Caco-2 (cell line): ENCODE measurements around the gene LGALS3BP. TPM values are rescaled to one million over a fixed set of nuclear protein-coding genes. Genes with fewer than 3 reads are reported as not detected.

Experiments used
- BruUV-seq: library from RNA; stranded (reverse); fragments of 400-500 nt; replicated peaks from 2 replicates; lab custom pipeline; 2021; lab: Mats Ljungman, UMichigan
- CTCF ChIA-PET: fragments of 300-600 bp; sonication (Branson Sonifier 250); formaldehyde crosslinking; loops from one replicate; lab custom pipeline; 2022; ENCODE audit warnings: antibody characterized with exemption; lab: Charles Lee
- POLR2A ChIA-PET: fragments of 300-600 bp; sonication (Branson Sonifier 250); formaldehyde crosslinking; loops from one replicate; lab custom pipeline; 2022; ENCODE audit warnings: antibody characterized with exemption; lab: Charles Lee
- DNase-seq, 2 experiments: peaks; one replicate each; pipeline versions ENCODE4 v3.0.0 to v3.0.0-alpha.2; 2020 to 2022
- H3K27me3 ChIP-seq: replicated peaks from 2 replicates; pipeline ENCODE4 v1.6.0; 2011; ENCODE audit warnings: low read length; ENCODE audit not compliant: control insufficient read depth, insufficient read depth
- H3K36me3 ChIP-seq: 2 replicates; pipeline ENCODE4 v1.5.1; 2011; ENCODE audit warnings: low read length; ENCODE audit not compliant: control insufficient read depth, insufficient read depth
- H3K4me1 ChIP-seq: fragments of 250-450 bp; sonication (Bioruptor Pico); 2 replicates; pipeline ENCODE4 v1.5.1; 2020; ENCODE audit warnings: mild to moderate bottlenecking
- H3K4me3 ChIP-seq: 2 replicates; pipeline ENCODE4 v1.5.1; 2011; ENCODE audit warnings: low read depth, mild to moderate bottlenecking, control low read depth, low read length
- H3K9me3 ChIP-seq: fragments of 250-450 bp; sonication (Bioruptor Pico); 2 replicates; pipeline ENCODE4 v1.5.1; 2020; ENCODE audit warnings: mild to moderate bottlenecking, moderate library complexity
- H3K27ac Mint-ChIP-seq: one replicate; pipeline ENCODE4 v1.8.0; 2022; ENCODE audit warnings: mixed read lengths; ENCODE audit not compliant: unreplicated experiment
- H3K27me3 Mint-ChIP-seq: one replicate; pipeline ENCODE4 v1.8.0; 2022; ENCODE audit warnings: mixed read lengths; ENCODE audit not compliant: insufficient read depth, unreplicated experiment
- H3K36me3 Mint-ChIP-seq: one replicate; pipeline ENCODE4 v1.8.0; 2022; ENCODE audit warnings: mild to moderate bottlenecking, mixed read lengths; ENCODE audit not compliant: insufficient read depth, unreplicated experiment
- H3K4me1 Mint-ChIP-seq: one replicate; pipeline ENCODE4 v1.8.0; 2022; ENCODE audit warnings: low read depth, mixed read lengths; ENCODE audit not compliant: unreplicated experiment
- H3K4me3 Mint-ChIP-seq: one replicate; pipeline ENCODE4 v1.8.0; 2022; ENCODE audit warnings: mild to moderate bottlenecking, moderate library complexity, mixed read lengths; ENCODE audit not compliant: unreplicated experiment
- H3K9me3 Mint-ChIP-seq: one replicate; pipeline ENCODE4 v1.8.0; 2022; ENCODE audit warnings: mixed read lengths; ENCODE audit not compliant: unreplicated experiment
- CTCF ChIP-seq, 2 experiments: fragments of 200-600 bp in 1 of 2; IDR thresholded peaks; 1 replicate in 1 of 2; 2 replicates in 1 of 2; pipeline versions ENCODE4 v1.5.1 to v1.8.0; 2011 to 2022; ENCODE audit warnings: antibody characterized with exemption in 1 of 2, control low read depth in 1 of 2, inconsistent platforms in 1 of 2, low read depth in 1 of 2, low read length in 1 of 2, mild to moderate bottlenecking in 1 of 2, moderate library complexity in 1 of 2; ENCODE audit not compliant: insufficient read depth in 1 of 2, severe bottlenecking in 1 of 2, unreplicated experiment in 1 of 2
- intact Hi-C: fragments of 100-400 bp; cut with micrococcal nuclease; formaldehyde crosslinking; loops from one replicate; pipeline ENCODE4 v1.10.0; 2022; ENCODE audit not compliant: unreplicated experiment
- total RNA-seq: library from RNA; stranded (reverse); gene quantifications from 2 replicates; pipeline ENCODE4 v1.2.3, GENCODE V29; 2022

The LGALS3BP gene
- total RNA-seq, 1 experiment from 2014 or later = 65.4 TPM

GRCh38 chr17:78999947-79000395, 20.2 kb upstream of the LGALS3BP start:
- Histone ChIP-seq H3K4me1 (no peaks in the 10 kb centered on the region), H3K4me3 (no peak overlapping the region), H3K9me3 (no peaks in the 10 kb centered on the region), H3K27me3 (no peaks in the 10 kb centered on the region), H3K36me3 (0 out of 2 replicates have a peak, but pooled peaks cover 3% of the 10 kb centered on the region)
- Mint-ChIP-seq H3K9me3 (no peaks in the 10 kb centered on the region), H3K36me3 (peaks cover 48% of the 10 kb centered on the region), H3K27me3 (no peaks in the 10 kb centered on the region), H3K4me3 (no peak overlapping the region), H3K4me1 (no peaks in the 10 kb centered on the region), H3K27ac (no peak overlapping the region)
- ChIA-PET CTCF (no interaction called here), POLR2A (no interaction called here)
- peak in 1 of 2 experiments; percentile 12 for DNase-seq
- BruUV-seq = no TSS peak
- intact Hi-C loops = no loop called here
- no peak for TF ChIP-seq CTCF (IDR thresholded peaks at IDR 0.05; ENCODE audit: insufficient read depth in 1 of 2, low read depth in 1 of 2, low read length in 1 of 2, severe bottlenecking in 1 of 2, unreplicated experiment in 1 of 2)

GRCh38 chr17:78999056-78999768, 19.5 kb upstream of the LGALS3BP start:
- no TSS peak for BruUV-seq
- Histone ChIP-seq H3K36me3 (0 out of 2 replicates have a peak, but pooled peaks cover 3% of the 10 kb centered on the region), H3K4me3 (no peak overlapping the region), H3K4me1 (no peaks in the 10 kb centered on the region), H3K9me3 (no peaks in the 10 kb centered on the region), H3K27me3 (no peaks in the 10 kb centered on the region)
- no peak overlapping the region for H3K27ac Mint-ChIP-seq
- H3K27me3 Mint-ChIP-seq = no peaks in the 10 kb centered on the region
- H3K4me3 Mint-ChIP-seq = no peak overlapping the region
- peak in 1 of 2 experiments; percentile 30 for DNase-seq
- no peaks in the 10 kb centered on the region for H3K4me1 Mint-ChIP-seq
- ChIA-PET CTCF (no interaction called here), POLR2A (no interaction called here)
- H3K36me3 Mint-ChIP-seq = peaks cover 51% of the 10 kb centered on the region
- intact Hi-C loops = no loop called here
- H3K9me3 Mint-ChIP-seq = no peaks in the 10 kb centered on the region
- TF ChIP-seq CTCF (IDR thresholded peaks at IDR 0.05; ENCODE audit: insufficient read depth in 1 of 2, low read depth in 1 of 2, low read length in 1 of 2, severe bottlenecking in 1 of 2, unreplicated experiment in 1 of 2) = no peak

GRCh38 chr17:78998311-78999055, 18.8 kb upstream of the LGALS3BP start:
- no TSS peak for BruUV-seq
- no peak overlapping the region for H3K4me3 Mint-ChIP-seq
- Histone ChIP-seq H3K36me3 (0 out of 2 replicates have a peak, but pooled peaks cover 3% of the 10 kb centered on the region), H3K27me3 (no peaks in the 10 kb centered on the region), H3K4me1 (no peaks in the 10 kb centered on the region), H3K4me3 (no peak overlapping the region), H3K9me3 (no peaks in the 10 kb centered on the region)
- no peak for TF ChIP-seq CTCF (IDR thresholded peaks at IDR 0.05; ENCODE audit: insufficient read depth in 1 of 2, low read depth in 1 of 2, low read length in 1 of 2, severe bottlenecking in 1 of 2, unreplicated experiment in 1 of 2)
- H3K27ac Mint-ChIP-seq = no peak overlapping the region
- intact Hi-C loops = no loop called here
- H3K36me3 Mint-ChIP-seq = peaks cover 58% of the 10 kb centered on the region
- H3K4me1 Mint-ChIP-seq = no peaks in the 10 kb centered on the region
- CTCF ChIA-PET = no interaction called here
- POLR2A ChIA-PET = no interaction called here
- peak in 1 of 2 experiments; percentile 26 for DNase-seq
- H3K9me3 Mint-ChIP-seq = no peaks in the 10 kb centered on the region
- H3K27me3 Mint-ChIP-seq = no peaks in the 10 kb centered on the region
